GM10847 (cell line): ENCODE measurements around the gene FBN2.

Experiments
- POLR2A ChIP-seq: IDR thresholded peaks from 2 replicates; pipeline ENCODE4 v1.6.1; 2011; ENCODE audit not compliant: insufficient read length; ENCODE audit errors: extremely low read depth

Gene FBN2

DNA sequence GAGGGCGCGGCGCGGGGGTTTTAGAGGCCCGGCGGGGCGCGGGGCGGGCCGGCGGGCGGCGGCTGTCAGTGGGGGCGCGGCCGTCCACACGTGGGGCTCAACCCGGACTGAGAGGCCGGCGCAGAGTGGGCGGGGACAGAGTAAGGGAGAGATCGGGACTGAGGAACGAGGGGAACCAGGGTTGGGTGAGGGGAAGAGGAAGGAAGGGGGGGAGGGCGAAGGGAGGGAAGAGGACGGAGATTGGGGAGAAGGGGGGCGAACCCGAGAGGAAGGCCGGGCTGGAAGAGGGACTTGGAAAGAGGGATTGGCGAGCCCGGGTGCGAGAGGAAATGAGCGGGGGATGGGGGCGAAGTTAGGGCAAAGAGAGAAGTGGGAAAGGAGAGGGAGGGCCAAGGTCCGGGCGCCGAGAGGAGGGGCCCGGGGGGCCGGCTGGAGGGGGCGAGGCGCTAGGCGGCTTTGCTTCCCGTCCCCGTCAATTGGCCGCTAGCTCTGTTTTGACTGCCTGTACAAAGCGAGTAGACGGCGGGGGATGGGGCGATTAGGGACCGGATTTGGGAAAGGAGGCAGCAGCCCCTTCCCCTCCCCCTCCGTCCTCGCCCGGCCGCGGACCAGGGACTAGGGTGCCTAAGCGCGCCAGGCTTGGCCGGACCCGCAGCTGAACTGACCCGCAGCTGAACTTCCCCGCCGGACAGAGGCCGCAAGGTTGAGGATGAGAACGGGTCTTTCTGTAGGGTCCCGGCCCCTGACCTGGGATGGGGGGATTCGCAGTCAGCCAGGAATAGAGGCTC is 399 bp upstream of the FBN2 start:
- no peak for TF ChIP-seq POLR2A

GRCh38 chr5:128537221-128537999 is 635 bp downstream of the FBN2 start:
- no peak for TF ChIP-seq POLR2A

GRCh38 chr5:128536254-128537220 is 1.5 kb downstream of the FBN2 start:
- TF ChIP-seq POLR2A: no peak

DNA sequence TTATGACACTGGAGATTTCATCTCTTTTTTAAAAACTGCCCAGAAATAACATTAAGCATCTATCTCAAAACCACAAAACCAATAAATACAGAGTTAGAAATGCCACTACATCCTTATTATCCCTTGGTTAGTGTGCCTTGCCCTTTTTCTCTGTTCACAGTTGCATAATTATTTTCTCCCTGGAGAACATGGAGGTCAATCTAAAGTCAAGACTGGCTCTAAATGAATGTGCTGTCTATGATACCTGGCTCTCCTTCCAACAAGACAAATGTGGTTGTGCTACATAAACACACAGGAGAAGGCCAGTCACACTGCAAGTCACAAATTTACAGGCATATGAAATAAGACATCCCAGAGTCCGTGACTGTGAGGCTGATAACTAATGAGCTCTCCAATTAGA is 2.8 kb downstream of the FBN2 start:
- TF ChIP-seq POLR2A: no peak

GRCh38 chr5:128534726-128535125 is 3.3 kb downstream of the FBN2 start:
- TF ChIP-seq POLR2A: no peak

DNA sequence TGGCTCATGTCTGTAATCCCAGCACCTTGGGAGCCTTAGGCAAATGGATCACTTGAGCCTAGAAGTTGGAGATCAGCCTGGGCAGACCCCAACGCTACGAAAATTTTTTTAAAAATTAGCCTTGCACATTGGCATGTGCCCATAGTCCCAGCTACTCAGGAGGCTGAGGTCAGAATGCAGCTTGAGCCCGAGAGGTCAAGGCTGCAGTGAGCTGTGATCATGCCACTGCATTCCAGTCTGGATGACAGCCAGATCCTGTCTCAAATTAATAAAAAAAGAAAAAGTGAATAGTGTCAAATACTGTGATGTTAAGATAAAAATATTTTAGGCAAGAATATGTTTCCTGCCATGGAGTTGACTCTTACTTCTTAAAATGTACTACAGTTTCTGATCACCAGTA is 5.3 kb downstream of the FBN2 start:
- no peak for TF ChIP-seq POLR2A

DNA sequence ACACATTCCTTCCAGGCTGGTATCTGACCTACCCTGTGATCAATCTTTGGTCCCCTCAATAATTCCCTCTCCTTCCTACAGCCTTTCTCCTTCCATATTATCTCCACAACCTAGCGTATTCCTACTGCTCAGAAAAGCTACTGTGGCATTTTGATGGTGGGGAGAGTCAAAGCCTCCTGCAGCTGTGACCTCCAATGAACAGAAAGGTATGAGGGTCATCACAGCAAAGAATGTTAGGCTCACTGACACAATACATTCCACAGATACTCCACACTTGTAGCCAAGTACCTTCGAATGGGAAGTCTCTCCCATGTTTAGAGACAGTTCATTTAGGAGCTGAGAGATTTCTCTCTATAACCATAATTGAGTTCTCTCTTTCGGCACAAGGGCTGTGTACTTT is 5.9 kb downstream of the FBN2 start:
- no peak for TF ChIP-seq POLR2A

- no peak for TF ChIP-seq POLR2A
Observed at GRCh38 chr5:128528637-128529255, 9.3 kb downstream of the FBN2 start.

DNA sequence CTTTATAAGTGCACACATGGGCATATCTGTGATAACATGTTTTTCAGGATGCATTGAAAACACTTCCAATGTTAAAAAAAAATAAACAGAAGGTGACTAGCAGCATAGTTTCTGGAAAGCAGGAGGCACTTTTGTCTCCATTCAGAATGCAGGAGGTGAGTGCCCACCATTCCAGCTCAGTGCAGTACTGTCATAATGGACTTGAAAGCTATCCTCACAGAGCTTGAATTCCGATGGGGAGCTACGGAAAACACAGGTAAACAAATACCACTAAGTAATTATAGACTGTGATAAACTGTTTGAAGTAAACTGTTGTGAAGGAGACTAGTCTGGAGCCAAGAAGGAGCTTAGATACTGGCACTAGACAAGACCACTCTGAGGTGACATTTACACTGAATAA is 9.9 kb downstream of the FBN2 start:
- no peak for TF ChIP-seq POLR2A

DNA sequence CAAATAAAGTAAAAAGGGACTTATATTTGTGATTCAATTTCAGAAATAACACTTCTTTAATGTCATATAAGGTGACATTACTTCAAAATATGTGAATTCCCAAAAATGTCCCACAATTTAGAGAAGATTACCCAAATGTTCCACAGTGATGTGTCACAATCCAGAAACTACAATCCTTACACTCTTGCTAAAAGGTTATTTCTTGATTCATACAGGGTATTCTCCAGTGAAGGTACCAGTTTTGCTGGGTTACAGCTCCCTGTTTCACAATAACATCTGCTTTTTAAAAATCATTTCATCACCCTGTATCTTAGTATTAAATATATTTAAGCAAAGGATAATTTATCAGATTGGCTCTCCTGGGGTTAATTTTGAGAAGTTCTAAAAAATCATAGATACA is 11.0 kb downstream of the FBN2 start:
- TF ChIP-seq POLR2A: no peak

DNA sequence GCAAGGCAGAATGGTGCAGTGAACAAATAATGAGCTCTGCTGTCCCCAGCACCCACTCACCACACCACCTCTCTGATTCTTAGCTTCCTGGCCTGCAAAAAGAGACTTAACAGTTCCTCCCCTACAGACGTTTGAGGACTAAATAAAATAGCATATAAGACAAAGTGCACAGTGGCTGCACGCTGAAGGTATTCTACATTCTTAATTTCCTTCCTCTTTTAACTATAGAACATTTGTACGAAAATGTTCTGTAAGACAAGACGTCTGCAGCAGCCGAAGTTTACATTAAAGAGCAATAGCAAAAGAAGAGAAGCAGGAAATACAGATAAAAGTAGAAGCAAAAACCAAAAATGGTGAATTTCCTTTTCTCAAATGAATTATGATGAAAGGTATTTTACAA is 15.7 kb downstream of the FBN2 start:
- TF ChIP-seq POLR2A: no peak

DNA sequence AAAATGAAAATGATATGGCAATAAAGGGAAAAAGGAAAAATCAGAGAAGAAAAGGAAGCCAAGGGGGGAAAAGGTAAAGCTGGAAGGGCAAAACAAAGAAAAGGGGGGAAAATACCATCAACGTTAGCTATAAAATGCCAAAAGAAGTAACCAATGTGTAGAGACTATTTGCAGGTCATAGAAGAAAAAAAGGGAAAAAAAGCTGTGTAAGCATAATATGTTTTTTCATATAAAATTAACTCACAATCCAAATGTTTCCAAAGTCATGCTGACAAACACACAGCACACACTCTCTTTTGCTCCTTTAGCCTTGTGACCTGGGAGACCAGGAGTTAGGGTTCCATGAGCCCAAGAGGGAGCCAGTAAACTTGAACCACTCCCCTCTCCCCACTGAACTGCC is 18.2 kb downstream of the FBN2 start:
- TF ChIP-seq POLR2A: no peak

DNA sequence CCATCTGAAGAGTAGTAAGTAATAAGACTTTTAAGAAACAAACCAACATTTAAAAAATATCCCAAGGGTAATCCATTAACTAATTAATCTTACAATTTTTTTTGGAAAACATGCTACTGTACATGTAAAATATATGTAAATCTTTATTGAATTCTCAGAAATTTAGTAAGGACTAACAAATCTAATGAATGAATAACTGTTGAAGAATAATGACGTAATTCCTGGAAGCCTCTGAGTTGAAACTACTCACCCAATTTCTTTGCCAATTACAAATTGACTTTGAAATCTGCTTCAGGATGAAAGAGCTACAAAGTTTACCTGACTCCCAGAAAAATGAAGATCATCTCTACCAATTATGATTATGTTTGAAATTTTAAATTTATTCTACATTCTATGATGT is 21.1 kb downstream of the FBN2 start:
- TF ChIP-seq POLR2A: no peak

DNA sequence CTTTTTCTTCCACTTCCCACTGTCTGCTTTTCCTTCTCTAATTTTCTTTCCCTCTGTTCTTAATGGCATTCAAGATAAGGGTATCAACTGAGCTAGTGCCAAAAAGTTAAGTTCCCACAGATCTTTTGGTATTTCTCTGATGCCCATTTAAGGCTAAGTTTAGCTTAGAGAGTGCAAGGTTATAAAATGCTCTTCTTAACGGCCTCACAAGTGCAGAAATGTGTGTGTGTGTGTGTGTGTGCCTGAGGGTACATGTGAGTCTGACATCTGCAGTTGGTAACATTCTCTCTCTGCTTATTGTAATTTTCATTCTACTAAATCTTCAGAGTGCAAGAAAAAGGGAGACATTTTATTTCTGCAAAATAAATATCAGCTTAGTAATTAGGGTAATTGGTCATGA is 24.2 kb downstream of the FBN2 start:
- TF ChIP-seq POLR2A: no peak

DNA sequence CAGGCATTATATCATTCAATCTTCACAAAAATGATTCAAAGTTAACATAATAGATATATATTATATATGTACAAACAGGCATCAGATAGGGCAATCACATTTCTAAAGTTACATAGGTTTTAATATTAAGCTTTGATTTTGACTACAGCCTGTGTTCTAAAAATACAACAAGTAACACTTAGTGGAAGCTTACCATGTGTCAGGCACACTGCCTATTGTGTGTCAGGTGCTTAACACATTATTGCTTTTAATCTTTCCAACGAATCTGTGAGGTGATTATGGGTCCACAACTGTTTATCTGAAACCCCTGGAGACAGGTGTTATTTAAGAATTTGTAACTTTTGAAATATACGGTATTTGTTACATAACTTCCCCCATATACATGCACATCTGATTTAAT is 25.2 kb downstream of the FBN2 start:
- TF ChIP-seq POLR2A: no peak

DNA sequence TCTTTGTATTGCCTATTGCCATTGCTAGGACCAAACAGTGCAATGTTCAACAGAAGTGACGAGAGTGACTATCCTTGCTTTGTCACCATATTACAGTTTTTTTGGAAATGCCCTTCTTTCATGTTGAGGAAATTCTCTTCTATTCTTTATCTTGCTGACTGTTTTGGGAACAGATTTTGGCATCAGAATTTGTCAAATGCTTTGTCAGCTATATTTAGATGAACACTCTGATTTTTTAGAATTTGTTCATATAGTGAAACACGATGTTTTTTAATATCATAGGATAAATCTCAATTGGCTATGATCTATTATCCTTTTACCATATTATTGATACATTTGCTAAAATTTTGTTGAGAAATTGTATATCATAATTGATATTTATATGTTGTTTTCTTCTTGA is 31.4 kb downstream of the FBN2 start:
- TF ChIP-seq POLR2A: no peak
